ENCODE data around the gene SMAD9.

SMAD9 gene

DNA sequence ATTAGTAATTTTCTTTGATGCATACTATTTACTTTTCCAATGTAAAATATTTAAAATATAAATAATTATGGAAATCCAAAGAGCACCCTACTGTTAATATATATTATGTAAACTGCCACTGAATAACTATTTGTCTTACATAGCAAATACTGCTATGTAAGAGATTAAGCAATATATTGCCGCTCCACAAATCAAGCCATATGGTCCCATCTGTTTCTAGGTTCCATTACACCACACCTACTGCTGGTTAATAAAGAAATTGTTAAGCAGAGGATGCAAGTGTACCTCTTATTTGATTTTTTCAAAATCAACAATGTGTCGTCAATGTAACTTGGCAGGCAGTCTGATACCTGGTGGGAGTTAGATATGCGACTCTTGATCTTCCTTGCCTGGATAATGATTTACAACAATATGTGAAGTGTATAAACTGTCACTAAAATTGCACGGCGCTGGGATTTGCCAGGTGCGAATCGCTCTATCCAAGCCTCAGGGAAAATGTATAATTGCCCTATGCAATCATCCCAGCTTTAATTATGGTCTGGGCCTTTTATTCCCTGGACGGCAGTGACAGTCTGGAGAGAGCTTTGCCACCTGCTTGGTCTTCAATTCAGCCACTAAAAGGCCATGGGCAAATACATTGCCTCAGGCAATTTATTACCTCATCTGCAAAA lies 16.0 kb downstream of the SMAD9 start:
- no peaks in the 10 kb centered on the region for H3K9me3 ChIP-seq (replicated peaks; ENCODE audit: insufficient read depth, low read length)
- DNase-seq, result no peak
- H3K79me2 ChIP-seq (ENCODE audit: low read length), result no peaks in the 10 kb centered on the region
- H3K36me3 ChIP-seq (replicated peaks; ENCODE audit: insufficient read depth, low read length), result no peaks in the 10 kb centered on the region
- no peak overlapping the region for H3K27ac ChIP-seq (ENCODE audit: low read length)
- H3K4me1 ChIP-seq (ENCODE audit: low read length), result no peaks in the 10 kb centered on the region
- H3K9me2 ChIP-seq (replicated peaks; ENCODE audit: insufficient read depth, low read length), result no peaks in the 10 kb centered on the region
- H2AFZ ChIP-seq (ENCODE audit: low read length), result no peak overlapping the region
- H3F3A ChIP-seq (ENCODE audit: insufficient read depth, low read length), result no peaks in the 10 kb centered on the region
- H3K9ac ChIP-seq (ENCODE audit: low read length), result no peak overlapping the region
- H3K4me2 ChIP-seq (ENCODE audit: low read depth, low read length), result no peak overlapping the region
- no peak overlapping the region for H3K4me3 ChIP-seq (ENCODE audit: low read length)
- TF ChIP-seq, protein P1, sequence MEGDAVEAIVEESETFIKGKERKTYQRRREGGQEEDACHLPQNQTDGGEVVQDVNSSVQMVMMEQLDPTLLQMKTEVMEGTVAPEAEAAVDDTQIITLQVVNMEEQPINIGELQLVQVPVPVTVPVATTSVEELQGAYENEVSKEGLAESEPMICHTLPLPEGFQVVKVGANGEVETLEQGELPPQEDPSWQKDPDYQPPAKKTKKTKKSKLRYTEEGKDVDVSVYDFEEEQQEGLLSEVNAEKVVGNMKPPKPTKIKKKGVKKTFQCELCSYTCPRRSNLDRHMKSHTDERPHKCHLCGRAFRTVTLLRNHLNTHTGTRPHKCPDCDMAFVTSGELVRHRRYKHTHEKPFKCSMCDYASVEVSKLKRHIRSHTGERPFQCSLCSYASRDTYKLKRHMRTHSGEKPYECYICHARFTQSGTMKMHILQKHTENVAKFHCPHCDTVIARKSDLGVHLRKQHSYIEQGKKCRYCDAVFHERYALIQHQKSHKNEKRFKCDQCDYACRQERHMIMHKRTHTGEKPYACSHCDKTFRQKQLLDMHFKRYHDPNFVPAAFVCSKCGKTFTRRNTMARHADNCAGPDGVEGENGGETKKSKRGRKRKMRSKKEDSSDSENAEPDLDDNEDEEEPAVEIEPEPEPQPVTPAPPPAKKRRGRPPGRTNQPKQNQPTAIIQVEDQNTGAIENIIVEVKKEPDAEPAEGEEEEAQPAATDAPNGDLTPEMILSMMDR (IDR thresholded peaks at IDR 0.05; ENCODE audit: low read length), result no peak
- TF ChIP-seq EZH2phosphoT487 (IDR thresholded peaks at IDR 0.05; ENCODE audit: low read length), result no peak
- no peak for TF ChIP-seq EZH2 (optimal IDR thresholded peaks at IDR 0.05; ENCODE audit: low read depth, low read length)
- H3K27me3 ChIP-seq (replicated peaks; ENCODE audit: insufficient read depth, low read length), result no peaks in the 10 kb centered on the region
- H4K20me1 ChIP-seq (ENCODE audit: insufficient read depth, low read length), result no peaks in the 10 kb centered on the region

DNA sequence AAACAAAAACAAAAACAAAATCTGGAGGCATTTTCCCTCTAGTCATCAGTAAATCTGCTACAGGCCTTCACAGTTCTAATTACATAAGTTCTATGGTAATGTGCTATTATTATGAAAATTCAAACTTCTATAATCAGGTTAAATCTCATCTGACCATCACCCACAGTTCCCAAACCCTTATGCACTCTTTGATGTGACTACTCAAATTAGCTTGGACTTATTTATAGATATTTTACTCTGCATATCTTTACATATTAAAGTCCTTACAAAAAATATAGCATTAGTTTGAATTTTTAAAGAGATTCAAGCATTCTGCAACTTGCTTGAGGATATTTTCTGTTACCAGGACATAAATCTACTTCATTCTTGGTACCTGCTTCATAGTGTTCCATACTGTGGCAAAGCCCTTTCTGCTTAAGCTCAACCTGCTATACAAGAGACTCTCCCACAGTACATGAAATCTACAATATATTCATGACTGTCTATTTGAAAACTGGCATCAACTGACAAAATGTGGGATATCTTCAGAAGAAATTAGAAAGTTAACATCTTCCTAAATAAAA lies 22.9 kb downstream of the SMAD9 start:
- no peaks in the 10 kb centered on the region for H3K9me2 ChIP-seq (replicated peaks; ENCODE audit: insufficient read depth, low read length)
- no peaks in the 10 kb centered on the region for H3K79me2 ChIP-seq (ENCODE audit: low read length)
- no peak overlapping the region for H3K27ac ChIP-seq (ENCODE audit: low read length)
- H3F3A ChIP-seq (ENCODE audit: insufficient read depth, low read length), result no peaks in the 10 kb centered on the region
- no peaks in the 10 kb centered on the region for H3K36me3 ChIP-seq (replicated peaks; ENCODE audit: insufficient read depth, low read length)
- DNase-seq, result no peak
- no peaks in the 10 kb centered on the region for H3K9me3 ChIP-seq (replicated peaks; ENCODE audit: insufficient read depth, low read length)
- H3K4me3 ChIP-seq (ENCODE audit: low read length), result no peak overlapping the region
- no peaks in the 10 kb centered on the region for H4K20me1 ChIP-seq (ENCODE audit: insufficient read depth, low read length)
- no peak overlapping the region for H3K9ac ChIP-seq (ENCODE audit: low read length)
- no peak for TF ChIP-seq EZH2 (optimal IDR thresholded peaks at IDR 0.05; ENCODE audit: low read depth, low read length)
- TF ChIP-seq, protein P1 (IDR thresholded peaks at IDR 0.05; ENCODE audit: low read length), result no peak
- TF ChIP-seq EZH2phosphoT487 (IDR thresholded peaks at IDR 0.05; ENCODE audit: low read length), result no peak
- H3K27me3 ChIP-seq (replicated peaks; ENCODE audit: insufficient read depth, low read length), result no peaks in the 10 kb centered on the region
- H3K4me1 ChIP-seq (ENCODE audit: low read length), result no peaks in the 10 kb centered on the region
- no peak overlapping the region for H2AFZ ChIP-seq (ENCODE audit: low read length)
- no peak overlapping the region for H3K4me2 ChIP-seq (ENCODE audit: low read depth, low read length)

DNA sequence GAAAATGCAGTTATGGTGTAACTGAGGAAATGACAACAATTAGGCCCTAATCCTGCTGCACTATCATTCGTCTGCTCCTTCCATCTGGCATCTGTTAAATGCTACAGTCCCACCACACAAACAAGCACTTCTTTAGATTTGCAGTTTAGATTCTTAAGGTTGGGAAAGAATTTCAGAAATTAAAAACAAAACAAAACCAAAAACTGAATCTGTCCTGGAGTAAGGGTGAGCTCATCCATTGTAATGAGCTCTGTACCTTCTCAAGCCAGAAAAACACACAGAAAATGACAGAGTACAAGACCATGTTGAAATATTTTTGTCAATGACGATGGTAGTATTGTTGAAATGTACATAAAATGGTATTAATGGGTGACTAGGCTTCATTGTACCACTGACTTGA lies 28.3 kb downstream of the SMAD9 start:
- H3K27ac ChIP-seq (ENCODE audit: low read length), result no peak overlapping the region

More for the DNA sequence above, 28.3 kb downstream of the SMAD9 start:
- no peaks in the 10 kb centered on the region for H3K36me3 ChIP-seq (replicated peaks; ENCODE audit: insufficient read depth, low read length)
- H2AFZ ChIP-seq (ENCODE audit: low read length), result no peak overlapping the region
- no peak overlapping the region for H3K4me3 ChIP-seq (ENCODE audit: low read length)
- no peaks in the 10 kb centered on the region for H4K20me1 ChIP-seq (ENCODE audit: insufficient read depth, low read length)
- no peaks in the 10 kb centered on the region for H3K4me1 ChIP-seq (ENCODE audit: low read length)
- H3K9me3 ChIP-seq (replicated peaks; ENCODE audit: insufficient read depth, low read length), result no peaks in the 10 kb centered on the region
- H3K4me2 ChIP-seq (ENCODE audit: low read depth, low read length), result no peak overlapping the region
- TF ChIP-seq, protein P1 (IDR thresholded peaks at IDR 0.05; ENCODE audit: low read length), result no peak
- TF ChIP-seq EZH2 (optimal IDR thresholded peaks at IDR 0.05; ENCODE audit: low read depth, low read length) (no peak), EZH2phosphoT487 (IDR thresholded peaks at IDR 0.05; ENCODE audit: low read length) (no peak)
- H3K27me3 ChIP-seq (replicated peaks; ENCODE audit: insufficient read depth, low read length), result no peaks in the 10 kb centered on the region
- no peak overlapping the region for H3K9ac ChIP-seq (ENCODE audit: low read length)
- no peaks in the 10 kb centered on the region for H3K9me2 ChIP-seq (replicated peaks; ENCODE audit: insufficient read depth, low read length)
- H3K79me2 ChIP-seq (ENCODE audit: low read length), result no peaks in the 10 kb centered on the region
- H3F3A ChIP-seq (ENCODE audit: insufficient read depth, low read length), result no peaks in the 10 kb centered on the region
- no peak for DNase-seq
